ENCODE data around the gene UMPS.
"Not testable (repeated sequence)": the region's sequence is repeated elsewhere in the genome, so short reads cannot be mapped to it uniquely, and the experiment has no call there.

UMPS gene

DNA sequence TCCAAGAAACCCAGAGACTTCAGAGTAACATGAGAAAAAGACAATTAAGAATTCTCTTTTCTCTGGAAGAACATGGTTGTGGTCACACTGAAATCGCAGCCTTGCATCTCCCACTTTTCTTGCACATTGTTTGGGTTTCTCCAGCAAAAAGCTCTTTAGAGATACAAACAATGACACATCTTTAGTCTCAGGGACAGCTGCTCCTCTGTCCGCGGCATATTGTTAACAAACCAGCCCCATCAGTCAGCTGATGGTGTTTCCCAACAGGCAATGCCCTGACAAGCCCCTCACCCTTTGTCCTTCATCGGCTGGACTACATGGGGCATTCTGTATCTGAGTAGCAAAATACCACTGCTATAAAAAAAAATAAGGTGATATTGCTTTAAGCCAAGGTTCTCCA, 53.4 kb downstream of the UMPS start:
- H3K4me3 ChIP-seq (ENCODE audit: low read depth, low read length), result no peak overlapping the region
- no peak for DNase-seq (ENCODE audit: low read depth)
- TF ChIP-seq, protein P1, sequence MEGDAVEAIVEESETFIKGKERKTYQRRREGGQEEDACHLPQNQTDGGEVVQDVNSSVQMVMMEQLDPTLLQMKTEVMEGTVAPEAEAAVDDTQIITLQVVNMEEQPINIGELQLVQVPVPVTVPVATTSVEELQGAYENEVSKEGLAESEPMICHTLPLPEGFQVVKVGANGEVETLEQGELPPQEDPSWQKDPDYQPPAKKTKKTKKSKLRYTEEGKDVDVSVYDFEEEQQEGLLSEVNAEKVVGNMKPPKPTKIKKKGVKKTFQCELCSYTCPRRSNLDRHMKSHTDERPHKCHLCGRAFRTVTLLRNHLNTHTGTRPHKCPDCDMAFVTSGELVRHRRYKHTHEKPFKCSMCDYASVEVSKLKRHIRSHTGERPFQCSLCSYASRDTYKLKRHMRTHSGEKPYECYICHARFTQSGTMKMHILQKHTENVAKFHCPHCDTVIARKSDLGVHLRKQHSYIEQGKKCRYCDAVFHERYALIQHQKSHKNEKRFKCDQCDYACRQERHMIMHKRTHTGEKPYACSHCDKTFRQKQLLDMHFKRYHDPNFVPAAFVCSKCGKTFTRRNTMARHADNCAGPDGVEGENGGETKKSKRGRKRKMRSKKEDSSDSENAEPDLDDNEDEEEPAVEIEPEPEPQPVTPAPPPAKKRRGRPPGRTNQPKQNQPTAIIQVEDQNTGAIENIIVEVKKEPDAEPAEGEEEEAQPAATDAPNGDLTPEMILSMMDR (IDR thresholded peaks at IDR 0.05; ENCODE audit: control insufficient read depth, extremely low read depth, insufficient read depth), result no peak

DNA sequence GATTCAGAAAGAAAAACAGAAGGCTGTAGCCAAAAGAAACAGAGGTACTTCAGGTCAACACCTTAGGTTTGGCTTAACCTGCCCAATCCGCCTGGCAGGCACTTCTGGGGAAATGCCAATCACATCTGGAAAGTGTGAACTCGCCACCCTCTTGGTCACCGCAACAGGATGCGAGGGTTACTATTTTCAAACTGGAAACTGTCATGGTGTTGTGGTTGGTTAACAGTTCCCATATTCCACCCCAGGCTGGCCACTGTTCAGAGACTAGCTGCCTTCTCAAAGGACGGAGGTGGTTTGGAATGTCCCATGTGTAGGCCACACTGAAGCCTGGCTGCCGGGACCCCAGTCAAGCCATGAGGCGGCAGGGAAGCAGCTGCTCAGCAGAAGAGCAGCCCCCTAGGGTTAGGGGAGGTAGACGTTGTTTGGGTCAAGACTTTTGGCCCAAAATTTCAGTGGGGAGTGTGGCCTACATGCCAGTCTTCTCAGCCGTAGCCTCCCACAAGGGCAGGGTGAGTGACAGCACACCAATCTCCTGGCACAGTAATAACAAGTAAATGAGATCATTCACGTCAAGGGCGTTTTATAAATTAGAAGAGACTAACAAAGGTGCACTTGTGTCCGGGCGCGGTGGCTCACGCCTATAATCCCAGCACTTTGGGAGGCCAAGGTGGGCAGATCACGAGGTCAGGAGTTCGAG, 54.6 kb downstream of the UMPS start:
- TF ChIP-seq, protein P1 (IDR thresholded peaks at IDR 0.05; ENCODE audit: control insufficient read depth, extremely low read depth, insufficient read depth), result no peak
- H3K4me3 ChIP-seq (ENCODE audit: low read depth, low read length), result no peak overlapping the region
- DNase-seq (ENCODE audit: low read depth), result no peak

DNA sequence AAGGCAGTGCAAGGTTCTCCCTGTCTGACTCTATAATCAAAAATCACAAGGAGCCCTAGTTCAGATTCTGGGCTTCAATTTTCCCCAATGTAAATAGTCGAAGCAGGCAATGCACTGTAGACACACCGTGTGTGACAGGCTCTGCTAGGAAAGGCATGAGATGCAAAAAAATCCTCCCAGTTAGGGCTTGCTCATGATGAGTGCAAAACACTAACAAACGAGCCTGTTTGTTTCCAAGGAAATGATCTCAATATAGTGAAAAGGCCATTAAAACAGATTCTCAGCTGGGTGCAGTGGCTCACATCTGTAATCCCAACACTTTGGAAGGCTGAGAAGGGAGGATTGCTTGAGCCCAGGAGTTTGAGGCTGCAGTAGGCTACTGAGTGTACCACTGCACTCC, 55.7 kb downstream of the UMPS start:
- H3K4me3 ChIP-seq (ENCODE audit: low read depth, low read length), result no peak overlapping the region
- TF ChIP-seq, protein P1 (IDR thresholded peaks at IDR 0.05; ENCODE audit: control insufficient read depth, extremely low read depth, insufficient read depth), result no peak
- no peak for DNase-seq (ENCODE audit: low read depth)

DNA sequence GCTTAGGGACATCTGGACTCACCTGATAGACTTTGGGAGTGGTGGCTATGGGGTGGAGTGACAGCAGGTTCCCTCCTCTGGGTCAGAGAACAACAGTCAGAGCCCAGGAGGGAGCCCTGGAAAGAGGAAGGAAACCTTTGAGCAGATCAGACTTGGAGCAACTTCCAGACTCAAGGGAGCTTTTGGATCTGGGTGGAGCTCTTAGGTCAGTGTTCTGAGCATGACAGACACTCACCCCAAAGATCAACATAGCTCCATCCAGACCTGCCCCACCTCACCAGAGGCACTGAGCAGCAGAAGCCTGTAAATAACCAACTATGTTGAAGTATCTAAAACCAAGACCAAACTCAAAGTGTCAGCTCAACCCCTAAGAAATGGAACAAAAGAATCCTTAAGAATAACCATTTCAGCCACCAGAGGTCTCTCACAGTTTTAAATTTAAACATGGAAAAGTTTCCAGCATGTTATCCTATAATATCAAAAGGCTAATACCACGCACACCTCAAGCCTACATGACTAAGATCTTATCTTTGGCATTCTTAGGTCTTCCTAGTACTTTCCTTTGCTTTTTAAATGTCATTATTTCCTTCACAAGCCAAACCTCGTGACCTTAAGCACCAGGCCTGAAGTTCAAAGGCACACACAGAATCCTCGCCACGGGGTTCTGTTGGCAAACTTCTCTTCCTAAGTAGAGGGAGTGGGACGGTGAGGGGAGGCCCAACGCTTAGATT, 56.4 kb downstream of the UMPS start:
- DNase-seq (ENCODE audit: low read depth), result peak; percentile 39
- H3K4me3 ChIP-seq (ENCODE audit: low read depth, low read length), result no peak overlapping the region
- TF ChIP-seq, protein P1 (IDR thresholded peaks at IDR 0.05; ENCODE audit: control insufficient read depth, extremely low read depth, insufficient read depth), result peak; percentile 38

DNA sequence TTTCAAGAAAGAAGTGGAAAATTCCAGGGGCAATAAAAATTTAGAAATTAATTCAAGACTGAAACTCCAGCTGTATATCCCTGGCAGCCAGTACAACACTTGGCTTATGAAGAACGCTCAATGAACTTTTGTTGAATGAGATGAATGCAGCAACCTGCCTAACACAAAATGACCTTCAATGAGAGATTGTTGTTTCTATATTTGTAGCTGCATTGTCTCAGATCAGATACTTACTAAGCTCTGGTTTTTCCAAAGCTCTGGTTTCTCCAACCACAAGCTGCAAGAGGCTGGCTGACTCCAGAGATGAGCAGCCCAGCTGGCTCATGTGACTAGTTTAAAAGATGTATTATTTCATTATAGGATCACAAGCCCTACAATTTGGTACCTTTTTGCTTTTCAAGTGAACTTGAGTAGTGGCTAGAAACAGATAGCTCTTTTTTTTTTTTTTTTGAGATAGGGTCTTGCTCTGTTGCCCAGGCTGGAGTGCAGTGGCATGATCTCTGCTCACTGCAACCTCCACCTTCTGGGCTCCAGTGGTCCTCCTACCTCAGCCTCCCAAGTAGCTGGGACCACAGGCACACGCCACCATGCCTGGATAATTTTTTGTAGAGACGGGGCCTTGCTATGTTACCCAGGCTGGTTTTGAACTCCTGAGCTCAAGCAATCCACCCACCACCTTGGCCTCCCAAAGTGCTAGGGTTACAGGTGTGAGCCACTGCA, 57.4 kb downstream of the UMPS start:
- no peak overlapping the region for H3K4me3 ChIP-seq (ENCODE audit: low read depth, low read length)
- DNase-seq (ENCODE audit: low read depth), result no peak
- TF ChIP-seq, protein P1 (IDR thresholded peaks at IDR 0.05; ENCODE audit: control insufficient read depth, extremely low read depth, insufficient read depth), result no peak

DNA sequence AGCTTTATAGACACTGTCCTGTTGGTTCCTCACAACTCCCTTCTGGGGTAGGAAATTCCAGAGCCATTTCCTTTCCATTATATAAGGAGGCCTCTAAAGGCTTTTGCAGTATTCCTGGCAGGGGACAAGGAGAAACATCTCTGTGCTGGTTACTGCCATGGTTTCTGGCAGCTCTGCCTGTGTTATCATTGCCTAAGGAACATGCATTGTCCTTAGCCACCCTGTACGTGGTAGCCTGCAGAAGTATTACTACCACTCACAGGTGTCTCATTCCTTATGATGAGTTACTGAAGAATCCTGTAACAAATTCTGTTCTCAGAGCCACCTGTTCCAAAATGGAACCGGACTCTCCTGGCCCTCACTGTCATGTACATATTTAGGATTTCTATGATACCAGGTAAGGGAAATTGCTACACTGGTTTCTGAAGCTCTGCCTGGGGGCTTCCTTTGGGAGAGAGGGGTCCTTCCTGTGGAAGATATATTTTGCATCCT, 58.0 kb downstream of the UMPS start:
- H3K4me3 ChIP-seq (ENCODE audit: low read depth, low read length), result no peak overlapping the region
- no peak for DNase-seq (ENCODE audit: low read depth)
- TF ChIP-seq, protein P1 (IDR thresholded peaks at IDR 0.05; ENCODE audit: control insufficient read depth, extremely low read depth, insufficient read depth), result no peak

DNA sequence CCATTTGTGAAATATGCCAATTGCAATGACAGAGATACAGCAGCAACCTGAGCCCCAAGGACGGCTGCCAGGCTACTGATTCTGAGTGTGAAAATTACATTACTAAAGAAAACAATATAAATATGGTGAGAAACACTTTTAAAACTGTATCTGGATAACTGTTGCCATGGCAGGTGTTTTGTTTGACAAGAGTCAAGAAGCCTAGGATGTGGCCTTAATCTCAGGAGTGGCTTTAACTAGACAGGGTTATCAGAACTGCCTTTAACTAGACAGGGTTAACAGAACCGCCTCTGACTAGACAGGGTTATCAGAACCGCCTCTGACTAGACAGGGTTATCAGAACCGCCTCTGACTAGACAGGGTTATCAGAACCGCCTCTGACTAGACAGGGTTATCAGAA, 58.9 kb downstream of the UMPS start:
- DNase-seq (ENCODE audit: low read depth), result not testable (repeated sequence)

More for the DNA sequence above, 58.9 kb downstream of the UMPS start:
- not testable (repeated sequence) for H3K4me3 ChIP-seq (ENCODE audit: low read depth, low read length)
